HT1080 (cell line): Measurements from ENCODE around the gene MLXIP. TPM values are rescaled to one million over a fixed set of nuclear protein-coding genes. Genes with fewer than 3 reads are reported as not detected.

Experiments used
- DNase-seq: peaks from one replicate; pipeline ENCODE4 v3.0.0-alpha.2; 2015; ENCODE audit warnings: low read depth
- total RNA-seq: library from RNA; depleted of rRNA; stranded (reverse); fragments of >200 nt; shearing (Covaris generic); gene quantifications from 2 replicates; pipeline ENCODE4 v1.2.3, GENCODE V29; 2014; rRNA removed

MLXIP gene
- total RNA-seq, 1 experiment from 2014 or later, result 10.9 TPM

DNA sequence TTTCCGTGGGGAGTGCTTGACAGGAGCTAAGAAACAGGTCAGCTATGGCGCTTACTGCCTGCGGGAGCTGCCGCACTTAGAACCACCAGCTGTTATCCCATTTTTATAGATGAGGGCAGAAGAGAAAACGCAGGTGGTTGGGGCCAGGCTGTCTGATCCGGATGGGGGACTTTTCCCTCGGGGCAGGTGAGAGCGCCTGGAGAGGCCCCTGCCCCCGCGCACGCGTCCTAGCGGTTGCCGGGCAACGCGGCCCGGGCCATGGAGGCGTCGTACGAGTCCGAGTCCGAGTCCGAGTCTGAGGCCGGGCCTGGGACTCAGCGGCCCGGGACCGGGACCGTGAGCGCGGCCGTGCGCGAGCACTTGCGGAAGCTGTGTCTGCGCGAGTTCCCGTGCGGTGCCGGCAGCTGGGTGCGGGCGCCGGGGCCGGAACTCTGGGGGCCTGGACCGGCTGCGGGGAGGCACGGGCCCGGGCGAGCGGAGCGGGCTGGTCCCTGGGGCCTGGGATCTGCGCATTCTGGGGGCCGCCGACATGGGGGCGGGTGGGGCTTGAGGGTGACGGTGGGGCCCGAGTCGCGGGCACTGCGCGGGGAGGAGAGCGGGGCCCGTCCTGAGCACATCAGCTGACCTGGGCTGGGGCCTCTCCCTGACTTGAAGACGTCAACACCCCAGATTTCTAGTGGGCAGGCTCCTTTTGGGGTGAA is 104.5 kb downstream of the MLXIP start, which contains the start of gene LRRC43:
LRRC43 (plus strand) TSS at position 237 of the 701 bp plus-strand sequence; CDS start at position 259, 22 bp downstream.
- no peak for DNase-seq

DNA sequence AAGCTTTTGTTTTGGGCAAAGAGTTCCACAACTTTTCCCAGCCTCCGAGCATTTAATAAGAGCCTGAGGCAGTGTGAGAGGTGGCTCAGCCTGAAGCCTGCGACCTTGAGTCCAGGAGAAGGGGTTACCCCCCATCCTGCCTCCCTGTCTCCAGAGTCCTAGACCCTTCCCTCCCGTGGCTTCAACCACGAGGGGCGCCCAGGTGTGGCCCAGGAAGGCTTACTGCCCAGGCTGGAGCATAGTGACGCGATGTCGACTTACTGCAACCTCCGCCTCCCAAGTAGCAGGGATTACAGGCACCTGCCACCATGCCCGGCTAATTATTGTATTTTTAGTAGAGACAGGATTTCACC is 105.0 kb downstream of the MLXIP start:
- no peak for DNase-seq

DNA sequence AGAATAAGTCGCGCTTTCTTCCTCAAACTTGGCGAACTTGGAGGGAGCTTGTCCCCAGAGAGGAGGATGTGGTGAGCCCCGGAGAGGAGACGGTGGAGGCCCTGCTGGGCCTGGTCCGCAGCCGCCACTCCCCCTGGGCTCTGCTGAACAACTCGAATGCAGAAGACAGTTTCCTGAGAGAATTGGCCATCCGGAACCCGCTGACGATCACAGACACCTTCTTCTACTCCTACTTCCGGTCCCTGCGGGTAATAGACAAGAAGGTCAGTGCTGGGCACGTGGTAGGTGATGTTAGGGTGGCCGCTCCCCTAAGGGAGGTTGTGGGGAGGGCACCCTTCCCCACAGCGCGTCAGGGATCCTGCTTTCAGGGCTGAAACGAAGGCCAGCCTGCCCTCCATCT is 106.0 kb downstream of the MLXIP start:
- DNase-seq, result no peak

DNA sequence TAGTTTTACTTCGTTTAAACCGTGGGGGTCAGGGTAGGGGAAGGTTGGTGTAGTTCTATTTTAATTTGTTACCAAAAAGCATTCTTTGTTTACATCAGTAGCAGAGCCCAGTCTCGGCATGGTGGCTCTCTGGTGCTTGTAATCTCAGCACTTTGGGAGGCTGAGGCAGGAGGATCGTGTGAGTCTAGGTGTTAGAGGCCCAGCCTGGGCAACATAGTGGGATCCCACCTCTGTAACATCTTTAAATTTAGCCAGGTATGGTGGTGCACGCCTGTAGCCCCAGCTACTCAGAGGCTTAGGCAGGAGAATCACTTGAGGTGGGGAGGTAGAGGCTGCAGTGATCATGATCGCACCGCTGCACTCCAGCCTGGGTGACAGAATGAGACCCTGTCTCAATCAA is 106.5 kb downstream of the MLXIP start:
- DNase-seq, result no peak

DNA sequence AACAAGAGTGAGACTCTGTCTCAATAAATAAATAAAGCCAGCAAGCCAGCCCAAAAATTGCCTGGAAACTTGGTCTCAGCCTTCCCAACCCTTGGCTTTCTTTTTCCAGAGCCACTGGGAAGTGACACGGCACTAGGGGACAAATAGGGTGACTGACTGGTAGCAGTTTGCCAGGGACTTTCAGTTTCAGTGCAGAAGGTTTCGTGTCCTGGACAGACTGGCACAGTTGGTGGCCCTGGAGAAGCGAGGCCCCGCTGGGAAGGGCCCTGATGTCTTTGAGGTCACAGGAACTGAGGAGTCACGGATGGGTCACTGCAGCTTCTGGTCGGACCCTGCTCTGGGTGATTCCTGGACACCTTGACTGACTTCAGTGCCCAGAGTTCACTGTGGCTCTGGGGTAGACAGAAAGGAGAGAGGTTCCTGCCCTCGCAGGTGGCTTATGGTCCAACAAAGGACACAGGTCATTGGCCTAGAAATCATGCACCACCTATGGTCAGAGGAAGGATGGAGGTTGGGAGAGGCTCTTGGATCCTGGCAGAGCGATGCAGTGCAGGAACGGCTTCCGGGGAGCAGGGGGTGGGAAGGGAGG is 107.0 kb downstream of the MLXIP start:
- no peak for DNase-seq

DNA sequence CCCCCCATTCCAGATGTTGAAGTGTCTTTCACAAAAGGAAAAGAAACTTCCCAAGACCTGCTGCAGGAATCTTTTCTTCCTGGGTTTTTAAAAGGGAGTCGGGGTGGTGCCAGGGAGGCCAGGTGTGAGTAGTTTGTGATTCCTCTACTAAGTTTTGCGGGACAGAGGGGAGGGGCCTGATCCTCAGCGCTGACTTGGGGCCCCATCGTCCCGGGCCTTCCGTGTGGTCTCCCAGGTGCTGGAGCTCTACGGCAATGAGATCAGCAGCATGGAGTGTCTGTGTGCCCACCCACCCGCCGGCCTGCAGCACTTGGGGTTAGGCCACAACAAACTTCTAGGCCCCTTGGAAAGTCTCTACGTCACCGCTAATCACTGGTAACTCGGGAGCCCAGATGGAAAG is 108.9 kb downstream of the MLXIP start:
- DNase-seq, result no peak

DNA sequence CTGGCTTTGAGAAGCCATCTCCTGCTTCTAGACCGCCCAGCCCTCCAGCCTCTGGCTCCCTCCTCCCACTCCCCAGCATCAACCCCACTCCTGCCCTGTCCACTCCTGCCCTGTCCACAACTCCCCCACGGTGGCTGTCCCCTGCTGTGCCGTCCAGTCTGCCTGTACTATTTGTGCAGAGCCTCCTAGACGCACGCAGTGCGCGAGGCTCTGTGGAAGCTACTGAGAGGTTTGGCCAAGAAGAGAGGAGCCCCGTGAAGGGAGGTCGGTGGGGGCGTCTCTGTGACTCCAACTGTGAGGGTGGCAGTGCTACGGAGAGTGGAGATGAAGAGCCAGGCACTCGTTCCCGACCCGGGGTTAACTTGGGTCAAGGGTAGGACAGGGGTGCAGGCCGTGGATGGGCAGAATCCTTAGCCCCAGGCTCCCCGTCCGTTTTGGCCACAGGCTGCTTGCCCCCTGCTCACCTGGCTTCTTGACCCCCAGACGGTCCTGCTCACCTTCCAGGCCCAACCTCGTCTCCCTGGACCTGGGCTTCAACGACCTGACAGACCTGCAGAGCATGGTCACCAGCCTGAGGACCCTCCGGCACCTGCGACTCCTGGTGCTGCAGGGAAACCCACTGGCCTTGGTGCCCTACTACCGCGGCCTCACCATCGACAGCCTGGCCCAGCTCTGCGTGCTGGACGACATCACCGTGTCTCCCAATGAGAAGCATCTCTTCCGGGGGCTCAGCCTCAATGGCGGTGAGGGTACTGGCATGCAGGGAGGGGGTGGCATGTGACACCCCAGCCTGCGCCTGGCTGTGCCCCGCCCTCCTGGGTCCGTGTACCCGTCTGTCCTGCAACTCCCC is 111.3 kb downstream of the MLXIP start:
- DNase-seq, result no peak

DNA sequence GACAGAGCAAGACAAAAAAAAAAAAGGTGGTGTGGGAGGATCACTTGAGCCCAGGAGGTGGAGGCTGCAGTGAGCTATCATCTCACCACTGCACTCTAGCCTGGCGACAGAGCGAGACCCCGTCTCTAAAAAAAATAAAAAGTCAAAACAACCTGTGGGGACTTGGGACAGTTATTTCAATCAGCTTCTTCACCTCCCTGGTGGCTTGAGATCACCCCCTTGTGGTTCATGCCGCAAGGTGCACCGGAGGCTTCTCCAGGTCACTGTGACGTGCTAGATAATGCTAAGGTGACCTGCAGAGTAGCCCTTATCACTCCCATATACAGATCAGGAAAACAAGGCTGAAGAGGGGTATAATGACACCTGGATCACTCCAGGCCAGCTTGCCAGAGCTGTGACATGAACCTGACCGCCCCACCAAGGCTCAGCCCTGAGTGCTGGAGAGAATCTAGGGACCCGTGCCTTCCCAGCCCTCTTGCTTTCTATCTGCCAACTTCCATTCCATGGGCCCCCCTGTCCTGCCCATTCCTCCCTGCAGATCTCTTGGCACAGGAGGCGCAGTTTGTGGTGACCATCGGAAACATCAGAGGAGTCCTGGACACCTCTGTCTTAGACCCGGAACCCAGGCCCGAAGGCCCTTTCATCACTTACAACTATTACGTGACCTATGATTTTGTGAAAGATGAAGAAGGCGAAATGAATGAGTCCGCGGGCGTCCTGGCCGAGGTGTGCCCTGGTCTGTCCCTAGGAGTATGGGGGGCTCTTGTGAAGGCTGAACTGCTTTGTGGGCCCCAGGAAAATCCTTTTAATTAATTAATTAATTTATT is 112.5 kb downstream of the MLXIP start:
- DNase-seq, result peak; percentile 60

DNA sequence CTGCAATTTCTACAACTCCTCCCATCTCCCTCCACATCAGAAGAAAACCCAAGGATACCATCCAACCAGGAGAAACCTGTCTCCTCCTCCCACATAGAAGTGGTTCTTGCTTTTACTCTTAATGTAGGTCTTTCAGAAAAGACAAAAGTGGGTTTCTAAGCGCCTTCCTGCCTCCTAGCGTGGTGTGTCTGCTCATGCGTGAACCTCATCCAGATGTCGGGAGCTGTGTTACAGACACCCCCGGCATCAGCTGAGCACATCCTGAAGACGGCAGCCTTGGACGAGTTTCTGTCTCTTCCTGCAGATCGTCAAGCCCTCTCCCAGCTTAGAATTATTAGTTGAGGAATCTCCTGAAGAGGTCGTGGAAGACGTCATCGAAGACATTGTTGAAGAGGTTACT is 113.9 kb downstream of the MLXIP start:
- DNase-seq, result no peak

DNA sequence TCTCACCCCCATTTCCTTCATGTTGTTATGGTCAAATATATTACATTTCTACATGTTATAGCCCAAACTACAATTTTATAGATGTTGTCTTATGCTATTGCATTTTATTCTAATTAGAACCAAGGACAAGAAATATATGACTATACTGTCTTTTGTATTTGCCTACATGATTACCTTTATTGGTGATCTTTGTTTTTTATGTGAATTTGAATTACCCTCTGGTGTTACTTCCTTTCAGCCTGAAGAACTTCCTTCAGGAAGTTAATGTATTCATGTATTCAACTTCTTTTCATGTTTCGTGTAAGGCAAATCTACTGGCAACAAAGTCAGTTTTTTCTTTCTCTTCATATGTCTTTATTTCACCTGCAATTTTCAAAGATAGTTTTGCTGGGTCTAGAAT is 116.2 kb downstream of the MLXIP start:
- DNase-seq, result no peak

DNA sequence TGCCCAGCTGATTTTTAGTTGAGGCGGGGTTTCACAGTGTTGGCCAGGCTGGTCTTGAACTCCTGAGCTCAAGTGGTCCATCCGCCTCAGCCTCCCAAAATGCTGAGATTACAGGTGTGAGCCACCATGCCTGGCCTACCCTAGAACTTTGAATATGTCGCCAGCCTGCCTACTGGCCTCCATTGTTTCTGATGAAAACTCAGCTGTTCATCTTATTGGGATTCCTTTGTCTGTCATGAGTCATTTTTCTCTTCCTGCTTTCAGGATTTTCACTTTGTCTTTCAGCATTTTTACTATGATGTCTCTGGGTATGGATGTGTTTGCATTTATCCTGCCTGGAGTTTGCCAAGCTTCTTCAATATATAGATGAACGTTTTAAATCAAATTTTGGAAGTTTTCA is 116.8 kb downstream of the MLXIP start:
- no peak for DNase-seq

Other genes with a start within 250 kb of the MLXIP start
- 0.47 TPM in 1 of 2 replicates, not detected in the other for gene HPD, start 219.9 kb upstream of the MLXIP start, total RNA-seq
- 162 and 183 TPM in 2 replicates for gene PSMD9, start 190.0 kb upstream of the MLXIP start, total RNA-seq
- gene CFAP251, start 160.2 kb upstream of the MLXIP start, total RNA-seq, result 10.5 and 11.2 TPM in 2 replicates
- gene BCL7A, start 56.9 kb upstream of the MLXIP start, total RNA-seq, result 7.2 and 10.3 TPM in 2 replicates
- gene IL31, start 95.5 kb downstream of the MLXIP start, total RNA-seq, result not detected in 2 replicates
- gene LRRC43, start 104.4 kb downstream of the MLXIP start, total RNA-seq, result not detected in 2 replicates
- 0.13 and 0.51 TPM in 2 replicates for gene B3GNT4, start 125.0 kb downstream of the MLXIP start, total RNA-seq
- 58.9 and 65.9 TPM in 2 replicates for gene DIABLO, start 147.3 kb downstream of the MLXIP start, total RNA-seq
- 22.4 and 23.1 TPM in 2 replicates for gene VPS33A, start 187.7 kb downstream of the MLXIP start, total RNA-seq